ENCODE data around the gene TMEM126B.
"Not testable (repeated sequence)": the region's sequence is repeated elsewhere in the genome, so short reads cannot be mapped to it uniquely, and the experiment has no call there.

TMEM126B gene

GRCh38 chr11:85663753-85664614 lies 35.6 kb downstream of the TMEM126B start:
- Histone ChIP-seq H3K27ac (peak overlapping the region; percentile 92), H3K36me3 (peaks cover 14% of the 10 kb centered on the region), H3K4me1 (ENCODE audit: control insufficient read depth in 1 of 2, insufficient read depth in 1 of 2, low read depth in 1 of 2, low read length in 1 of 2) (peaks cover 23 to 28% of the 10 kb centered on the region in 2 experiments)

GRCh38 chr11:85664615-85665481 lies 36.5 kb downstream of the TMEM126B start, which contains the start of gene CREBZF:
Gene CREBZF, minus strand, starts transcription at chr11:85665129. Its CDS starts 254 bp downstream, at chr11:85664875.
- Histone ChIP-seq H3K9me3 (no peaks in the 10 kb centered on the region), H3K36me3 (peaks cover 8% of the 10 kb centered on the region), H3K27me3 (no peaks in the 10 kb centered on the region), H3K4me3 (ENCODE audit: low read depth in 1 of 2, low read length in 1 of 2) (peak within 1 kb of the TSS; percentile 89 to 95), H3K4me1 (ENCODE audit: control insufficient read depth in 1 of 2, insufficient read depth in 1 of 2, low read depth in 1 of 2, low read length in 1 of 2) (peaks cover 23 to 28% of the 10 kb centered on the region in 2 experiments), H3K27ac (peak within 1 kb of the TSS; percentile 92)
- no peak for TF ChIP-seq CTCF (IDR thresholded peaks at IDR 0.05)

More at GRCh38 chr11:85663753-85664614, 35.6 kb downstream of the TMEM126B start:
- H3K9me3 ChIP-seq: no peaks in the 10 kb centered on the region
- H3K4me3 ChIP-seq (ENCODE audit: low read depth in 1 of 2, low read length in 1 of 2): peak overlapping the region; percentile 89 to 95
- peak; percentile 46 for TF ChIP-seq CTCF (IDR thresholded peaks at IDR 0.05)
- no peaks in the 10 kb centered on the region for H3K27me3 ChIP-seq

DNA sequence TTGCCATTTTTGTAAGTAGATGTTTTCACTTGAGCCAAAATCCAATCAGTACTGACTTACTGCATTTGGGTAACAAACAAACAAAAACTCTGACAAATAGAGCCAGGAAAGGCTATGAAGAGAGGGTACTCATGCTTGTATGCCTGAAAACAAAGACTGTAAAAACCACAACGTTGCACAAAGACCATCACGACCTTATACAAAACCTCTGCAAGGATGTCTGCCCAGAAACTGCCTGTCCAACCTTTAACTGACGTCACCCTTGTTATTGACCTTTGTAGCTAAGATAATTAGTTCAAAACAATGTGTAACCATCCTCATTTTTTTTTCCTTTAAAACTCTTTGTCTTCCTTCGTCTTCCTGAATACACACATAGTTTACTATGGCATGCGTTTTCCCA lies 37.3 kb downstream of the TMEM126B start:
- Histone ChIP-seq H3K4me1 (ENCODE audit: control insufficient read depth in 1 of 2, insufficient read depth in 1 of 2, low read depth in 1 of 2, low read length in 1 of 2) (peaks cover 23 to 28% of the 10 kb centered on the region in 2 experiments), H3K4me3 (ENCODE audit: low read depth in 1 of 2, low read length in 1 of 2) (no peak overlapping the region), H3K9me3 (no peaks in the 10 kb centered on the region), H3K27ac (no peak overlapping the region), H3K27me3 (no peaks in the 10 kb centered on the region), H3K36me3 (no peaks in the 10 kb centered on the region)
- TF ChIP-seq CTCF (IDR thresholded peaks at IDR 0.05): no peak

- TF ChIP-seq CTCF (IDR thresholded peaks at IDR 0.05): no peak
- Histone ChIP-seq H3K9me3 (no peaks in the 10 kb centered on the region), H3K36me3 (no peaks in the 10 kb centered on the region), H3K27ac (no peak overlapping the region), H3K4me1 (ENCODE audit: control insufficient read depth in 1 of 2, insufficient read depth in 1 of 2, low read depth in 1 of 2, low read length in 1 of 2) (peaks cover 23 to 28% of the 10 kb centered on the region in 2 experiments), H3K27me3 (no peaks in the 10 kb centered on the region), H3K4me3 (ENCODE audit: low read depth in 1 of 2, low read length in 1 of 2) (no peak overlapping the region)
Measured at GRCh38 chr11:85666687-85667086, 38.3 kb downstream of the TMEM126B start.

- no peak overlapping the region for H3K4me3 ChIP-seq (ENCODE audit: low read depth in 1 of 2, low read length in 1 of 2)
- H3K27ac ChIP-seq: no peak overlapping the region
- TF ChIP-seq CTCF (IDR thresholded peaks at IDR 0.05): no peak
- H3K36me3 ChIP-seq: no peaks in the 10 kb centered on the region
- H3K4me1 ChIP-seq (ENCODE audit: control insufficient read depth in 1 of 2, insufficient read depth in 1 of 2, low read depth in 1 of 2, low read length in 1 of 2): peaks cover 9 to 15% of the 10 kb centered on the region in 2 experiments
- H3K9me3 ChIP-seq: no peaks in the 10 kb centered on the region
- H3K27me3 ChIP-seq: no peaks in the 10 kb centered on the region
Measured at GRCh38 chr11:85668157-85668556, 39.8 kb downstream of the TMEM126B start.

DNA sequence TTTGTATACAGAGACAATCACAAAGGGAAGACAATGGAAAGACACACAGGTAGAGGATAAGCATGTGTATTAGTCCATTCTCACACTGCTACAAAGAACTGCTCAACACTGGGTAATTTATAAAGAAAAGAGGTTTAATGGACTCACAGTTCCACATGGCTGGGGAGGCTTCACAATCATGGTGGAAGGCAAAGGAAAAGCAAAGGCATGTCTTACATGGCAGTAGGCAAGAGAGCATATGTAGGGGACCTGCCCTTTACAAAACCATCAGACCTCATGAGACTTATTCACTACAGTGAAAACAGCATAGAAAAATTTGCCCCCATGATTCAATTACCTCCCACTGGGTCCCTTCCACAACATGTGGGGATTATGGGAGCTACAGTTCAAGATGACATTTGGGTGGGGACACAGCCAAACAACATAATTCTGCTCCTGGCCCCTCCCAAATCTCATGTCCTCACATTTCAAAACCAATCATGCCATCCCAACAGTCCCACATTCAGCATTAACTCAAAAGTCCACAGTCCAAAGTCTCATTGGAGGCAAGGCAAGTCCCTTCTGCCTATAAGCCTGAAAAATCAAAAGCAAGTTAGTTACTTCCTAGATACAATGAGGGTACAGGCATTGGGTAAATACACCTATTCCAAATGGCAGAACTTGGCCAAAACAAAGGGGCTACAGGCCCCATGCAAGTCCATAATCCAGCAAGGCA lies 42.7 kb downstream of the TMEM126B start:
- H3K4me3 ChIP-seq (ENCODE audit: low read depth in 1 of 2, low read length in 1 of 2); H3K9me3 ChIP-seq; H3K4me1 ChIP-seq (ENCODE audit: control insufficient read depth in 1 of 2, insufficient read depth in 1 of 2, low read depth in 1 of 2, low read length in 1 of 2); H3K27me3 ChIP-seq; H3K27ac ChIP-seq; H3K36me3 ChIP-seq: not testable (repeated sequence)

All from neutrophil (primary cell).